ENCODE measurements around the gene UCP2. TPM values are rescaled to one million over a fixed set of nuclear protein-coding genes. Genes with fewer than 3 reads are reported as not detected.

Gene UCP2
- total RNA-seq, 6 donors from 2014 or later: 76.5 to 118 (median 98.3) TPM

- H3K36me3 ChIP-seq: no peaks in the 10 kb centered on the region
- DNase-seq: peak in 1 of 2 donors; percentile 48
- no peaks in the 10 kb centered on the region for H3K27me3 ChIP-seq
- H3K4me3 ChIP-seq: peak within 1 kb of the TSS in 1 of 4 donors; percentile 7
- TF ChIP-seq EP300 (IDR thresholded peaks at IDR 0.05) (no peak), POLR2AphosphoS5 (IDR thresholded peaks at IDR 0.05) (no peak), CTCF (IDR thresholded peaks at IDR 0.05) (no peak), POLR2A (IDR thresholded peaks at IDR 0.05) (no peak)
- 75 to 79% methylated on average over 12 of the region's 12 CpGs for WGBS, 2 donors
- no peak within 1 kb of the TSS for H3K27ac ChIP-seq
- H3K4me1 ChIP-seq: no peaks in the 10 kb centered on the region
- H3K9me3 ChIP-seq: no peaks in the 10 kb centered on the region
- ATAC-seq (ENCODE audit: low FRiP score in 2 of 2): peak; percentile 60 to 89
These were observed 31.6 kb downstream of the UCP2 start, which contains the start of gene DNAJB13 for GRCh38 chr11:73950869-73951710. DNAJB13 (plus strand) TSS chr11:73951026; CDS start chr11:73951070, 44 bp downstream.

GRCh38 chr11:73949912-73950311, 32.7 kb downstream of the UCP2 start:
- H3K27me3 ChIP-seq: no peaks in the 10 kb centered on the region
- no peaks in the 10 kb centered on the region for H3K4me1 ChIP-seq
- H3K4me3 ChIP-seq: no peak overlapping the region
- no peak overlapping the region for H3K27ac ChIP-seq
- 86 to 93% methylated on average over 5 of the region's 5 CpGs for WGBS, 2 donors
- TF ChIP-seq EP300 (IDR thresholded peaks at IDR 0.05) (no peak), CTCF (IDR thresholded peaks at IDR 0.05) (no peak), POLR2AphosphoS5 (IDR thresholded peaks at IDR 0.05) (no peak), POLR2A (IDR thresholded peaks at IDR 0.05) (no peak)
- ATAC-seq (ENCODE audit: low FRiP score in 2 of 2): no peak
- no peak for DNase-seq
- H3K9me3 ChIP-seq: no peaks in the 10 kb centered on the region
- H3K36me3 ChIP-seq: no peaks in the 10 kb centered on the region

- Histone ChIP-seq H3K36me3 (no peaks in the 10 kb centered on the region), H3K9me3 (no peaks in the 10 kb centered on the region), H3K4me1 (no peaks in the 10 kb centered on the region), H3K27ac (no peak overlapping the region), H3K4me3 (no peak overlapping the region), H3K27me3 (no peaks in the 10 kb centered on the region)
- 83 to 84% methylated on average over 4 of the region's 4 CpGs for WGBS, 2 donors
- DNase-seq (no peak), ATAC-seq (ENCODE audit: low FRiP score in 2 of 2) (no peak)
- no peak for TF ChIP-seq POLR2AphosphoS5 (IDR thresholded peaks at IDR 0.05)
These were observed 33.4 kb downstream of the UCP2 start for GRCh38 chr11:73949246-73949645.

- H3K9me3 ChIP-seq: no peaks in the 10 kb centered on the region
- H3K36me3 ChIP-seq: no peaks in the 10 kb centered on the region
- no peak overlapping the region for H3K4me3 ChIP-seq
- 73 to 75% methylated on average over 13 of the region's 13 CpGs for WGBS, 2 donors
- H3K27me3 ChIP-seq: no peaks in the 10 kb centered on the region
- peaks cover 0 to 3% (median 0%) of the 10 kb centered on the region in 4 donors for H3K4me1 ChIP-seq
- ATAC-seq (ENCODE audit: low FRiP score in 2 of 2): no peak
- no peak for DNase-seq
- TF ChIP-seq POLR2AphosphoS5 (IDR thresholded peaks at IDR 0.05) (no peak), CTCF (IDR thresholded peaks at IDR 0.05) (no peak), POLR2A (IDR thresholded peaks at IDR 0.05) (no peak)
- H3K27ac ChIP-seq: no peak overlapping the region
These were observed 35.7 kb downstream of the UCP2 start for GRCh38 chr11:73946798-73947458.

- TF ChIP-seq POLR2A (IDR thresholded peaks at IDR 0.05): no peak
- no peak for TF ChIP-seq CTCF (IDR thresholded peaks at IDR 0.05)
- TF ChIP-seq EP300 (IDR thresholded peaks at IDR 0.05): no peak
- no peak for TF ChIP-seq POLR2AphosphoS5 (IDR thresholded peaks at IDR 0.05)
These were observed 37.2 kb downstream of the UCP2 start for GRCh38 chr11:73945396-73945795.

More at GRCh38 chr11:73945396-73945795, 37.2 kb downstream of the UCP2 start:
- H3K4me3 ChIP-seq: no peak overlapping the region
- 61 to 68% methylated on average over 4 of the region's 4 CpGs for WGBS, 2 donors
- H3K4me1 ChIP-seq: peaks cover 0 to 3% (median 0%) of the 10 kb centered on the region in 4 donors
- no peaks in the 10 kb centered on the region for H3K27me3 ChIP-seq
- no peaks in the 10 kb centered on the region for H3K9me3 ChIP-seq
- no peaks in the 10 kb centered on the region for H3K36me3 ChIP-seq
- H3K27ac ChIP-seq: no peak overlapping the region
- no peak for ATAC-seq (ENCODE audit: low FRiP score in 2 of 2)
- no peak for DNase-seq

All from upper lobe of left lung (tissue), 6 donors.